Measurements from ENCODE around the gene IP6K2. TPM values are rescaled to one million over a fixed set of nuclear protein-coding genes. Genes with fewer than 3 reads are reported as not detected.

The IP6K2 gene
- total and polyA plus RNA-seq, 2 experiments from 2014 or later = 57.4 to 59.6 TPM

GRCh38 chr3:48686538-48687219 lies 30.3 kb downstream of the IP6K2 start:
- Histone ChIP-seq H3K9ac (no peak overlapping the region), H3K27ac (no peak overlapping the region), H4K20me1 (ENCODE audit: insufficient read depth) (no peaks in the 10 kb centered on the region), H3K4me1 (ENCODE audit: insufficient read depth) (peaks cover 14% of the 10 kb centered on the region), H3K9me3 (ENCODE audit: low read depth) (no peaks in the 10 kb centered on the region), H3K4me2 (ENCODE audit: unreplicated experiment) (no peak overlapping the region), H3K36me3 (ENCODE audit: low read depth) (peaks cover 28% of the 10 kb centered on the region), H3K27me3 (replicated peaks; ENCODE audit: insufficient read depth) (no peaks in the 10 kb centered on the region), H3F3A (ENCODE audit: insufficient read depth) (peaks cover 15% of the 10 kb centered on the region), H3K9me2 (ENCODE audit: insufficient read depth) (no peaks in the 10 kb centered on the region), H3K4me3 (peak overlapping the region; percentile 96; the same call in 1 of the 2 replicates), H2AFZ (peak overlapping the region; percentile 85; the same call in 1 of the 2 replicates), H3K79me2 (ENCODE audit: insufficient read depth) (peaks cover 40% of the 10 kb centered on the region)
- TF ChIP-seq EZH2phosphoT487 (IDR thresholded peaks at IDR 0.05; ENCODE audit: insufficient read depth, low read depth) = no peak
- no peak for TF ChIP-seq EZH2 (IDR thresholded peaks at IDR 0.05; ENCODE audit: insufficient read depth, poor library complexity, severe bottlenecking)
- DNase-seq = no peak
- in situ Hi-C loops (cut with MboI) = no loop called here
- WGBS, 2 experiments (ENCODE audit: low coverage in 1 of 2, low lambda C conversion rate in 2 of 2, missing lambda C conversion rate in 2 of 2) = 58 to 68% methylated on average over 9 to 10 of the region's 10 CpGs

- Histone ChIP-seq H3K36me3 (ENCODE audit: low read depth) (peaks cover 22% of the 10 kb centered on the region; the same call in 1 of the 2 replicates), H3K27ac (no peak within 1 kb of the TSS), H3F3A (ENCODE audit: insufficient read depth) (peaks cover 15% of the 10 kb centered on the region), H3K4me1 (ENCODE audit: insufficient read depth) (peaks cover 14% of the 10 kb centered on the region), H3K9me2 (ENCODE audit: insufficient read depth) (no peaks in the 10 kb centered on the region), H3K9ac (peak within 1 kb of the TSS; percentile 84), H3K79me2 (ENCODE audit: insufficient read depth) (peaks cover 32% of the 10 kb centered on the region), H2AFZ (peak within 1 kb of the TSS; percentile 85), H3K4me3 (peak within 1 kb of the TSS; percentile 96), H4K20me1 (ENCODE audit: insufficient read depth) (no peaks in the 10 kb centered on the region), H3K4me2 (ENCODE audit: unreplicated experiment) (peak within 1 kb of the TSS; percentile 96), H3K27me3 (replicated peaks; ENCODE audit: insufficient read depth) (no peaks in the 10 kb centered on the region), H3K9me3 (ENCODE audit: low read depth) (no peaks in the 10 kb centered on the region)
- 2% methylated on average over 67 to 93 of the region's 97 CpGs for WGBS, 2 experiments (ENCODE audit: low coverage in 1 of 2, low lambda C conversion rate in 2 of 2, missing lambda C conversion rate in 2 of 2)
- no peak for TF ChIP-seq EZH2 (IDR thresholded peaks at IDR 0.05; ENCODE audit: insufficient read depth, poor library complexity, severe bottlenecking)
- no peak for TF ChIP-seq EZH2phosphoT487 (IDR thresholded peaks at IDR 0.05; ENCODE audit: insufficient read depth, low read depth)
- in situ Hi-C loops (cut with MboI) = no loop called here
- DNase-seq = peak; percentile 95
Observed at GRCh38 chr3:48685603-48686511, 31.2 kb downstream of the IP6K2 start, which contains the start of gene NCKIPSD. Gene NCKIPSD (minus strand): TSS chr3:48685915. CDS start chr3:48685807, 108 bp downstream.

GRCh38 chr3:48685293-48685602 lies 31.8 kb downstream of the IP6K2 start:
- Histone ChIP-seq H3K9me3 (ENCODE audit: low read depth) (no peaks in the 10 kb centered on the region), H3K9ac (peak overlapping the region; percentile 84), H3K4me1 (ENCODE audit: insufficient read depth) (peaks cover 14% of the 10 kb centered on the region), H3K27me3 (replicated peaks; ENCODE audit: insufficient read depth) (no peaks in the 10 kb centered on the region), H3K36me3 (ENCODE audit: low read depth) (peaks cover 21% of the 10 kb centered on the region; the same call in 1 of the 2 replicates), H4K20me1 (ENCODE audit: insufficient read depth) (no peaks in the 10 kb centered on the region), H3K4me2 (ENCODE audit: unreplicated experiment) (peak overlapping the region; percentile 96), H3K27ac (no peak overlapping the region), H3K79me2 (ENCODE audit: insufficient read depth) (peaks cover 26% of the 10 kb centered on the region), H2AFZ (peak overlapping the region; percentile 85), H3F3A (ENCODE audit: insufficient read depth) (peaks cover 15% of the 10 kb centered on the region), H3K9me2 (ENCODE audit: insufficient read depth) (no peaks in the 10 kb centered on the region), H3K4me3 (peak overlapping the region; percentile 96)
- in situ Hi-C loops (cut with MboI) = no loop called here
- no peak for TF ChIP-seq EZH2phosphoT487 (IDR thresholded peaks at IDR 0.05; ENCODE audit: insufficient read depth, low read depth)
- no peak for TF ChIP-seq EZH2 (IDR thresholded peaks at IDR 0.05; ENCODE audit: insufficient read depth, poor library complexity, severe bottlenecking)
- WGBS, 2 experiments (ENCODE audit: low coverage in 1 of 2, low lambda C conversion rate in 2 of 2, missing lambda C conversion rate in 2 of 2) = 7 to 9% methylated on average over 13 of the region's 13 CpGs
- no peak for DNase-seq

GRCh38 chr3:48684480-48685143 lies 32.4 kb downstream of the IP6K2 start:
- Histone ChIP-seq H3K36me3 (ENCODE audit: low read depth) (peaks cover 20% of the 10 kb centered on the region; the same call in 1 of the 2 replicates), H3K9ac (peak overlapping the region; percentile 42)

More at GRCh38 chr3:48684480-48685143, 32.4 kb downstream of the IP6K2 start:
- DNase-seq = peak; percentile 55
- Histone ChIP-seq H3K79me2 (ENCODE audit: insufficient read depth) (peaks cover 20% of the 10 kb centered on the region), H3K4me2 (ENCODE audit: unreplicated experiment) (peak overlapping the region; percentile 77), H3K9me3 (ENCODE audit: low read depth) (no peaks in the 10 kb centered on the region), H3K9me2 (ENCODE audit: insufficient read depth) (no peaks in the 10 kb centered on the region), H3K4me1 (ENCODE audit: insufficient read depth) (peaks cover 14% of the 10 kb centered on the region), H4K20me1 (ENCODE audit: insufficient read depth) (no peaks in the 10 kb centered on the region), H3F3A (ENCODE audit: insufficient read depth) (peaks cover 15% of the 10 kb centered on the region), H3K4me3 (peak overlapping the region; percentile 96), H3K27ac (no peak overlapping the region), H3K27me3 (replicated peaks; ENCODE audit: insufficient read depth) (no peaks in the 10 kb centered on the region), H2AFZ (peak overlapping the region; percentile 27)
- 14 to 25% methylated on average over 7 of the region's 7 CpGs for WGBS, 2 experiments (ENCODE audit: low coverage in 1 of 2, low lambda C conversion rate in 2 of 2, missing lambda C conversion rate in 2 of 2)
- in situ Hi-C loops (cut with MboI) = no loop called here
- no peak for TF ChIP-seq EZH2phosphoT487 (IDR thresholded peaks at IDR 0.05; ENCODE audit: insufficient read depth, low read depth)
- no peak for TF ChIP-seq EZH2 (IDR thresholded peaks at IDR 0.05; ENCODE audit: insufficient read depth, poor library complexity, severe bottlenecking)
